Activated T-helper 1 cell treated with Interleukin-2 at 50 U/mL for 16 hours (primary cell): Measurements from ENCODE around the gene C19orf85.

ENCODE experiments used
- DNase-seq: peaks from one replicate; pipeline ENCODE4 v3.0.0-alpha.2; 2020; ENCODE audit warnings: low read depth

The C19orf85 gene

DNA sequence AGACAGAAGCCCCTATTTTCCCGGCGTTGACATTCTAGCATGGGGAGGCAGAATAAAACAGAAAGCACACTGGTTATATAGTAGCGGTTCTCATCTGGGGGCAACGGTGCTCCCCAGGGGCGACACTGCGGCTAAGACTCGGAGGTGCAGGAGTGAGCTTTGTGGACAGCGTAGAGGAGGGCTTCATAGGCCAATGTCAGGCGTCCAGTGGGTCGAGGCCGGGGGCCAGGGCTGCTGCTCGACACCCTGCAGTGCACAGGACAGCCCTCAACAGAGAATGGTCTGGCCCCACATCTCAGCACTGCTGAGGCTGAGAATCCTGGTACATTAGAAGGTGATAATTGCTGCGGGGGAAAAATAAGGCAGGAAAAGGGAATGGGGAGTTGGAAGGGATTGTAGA lies 13.4 kb upstream of the C19orf85 start:
- no peak for DNase-seq

- DNase-seq, result peak; percentile 97
These were observed 11.7 kb upstream of the C19orf85 start, which contains the start of gene ZNF628 for GRCh38 chr19:55476100-55476775. ZNF628 (plus strand) TSS chr19:55476617; CDS start chr19:55479911, 3,294 bp downstream.

DNA sequence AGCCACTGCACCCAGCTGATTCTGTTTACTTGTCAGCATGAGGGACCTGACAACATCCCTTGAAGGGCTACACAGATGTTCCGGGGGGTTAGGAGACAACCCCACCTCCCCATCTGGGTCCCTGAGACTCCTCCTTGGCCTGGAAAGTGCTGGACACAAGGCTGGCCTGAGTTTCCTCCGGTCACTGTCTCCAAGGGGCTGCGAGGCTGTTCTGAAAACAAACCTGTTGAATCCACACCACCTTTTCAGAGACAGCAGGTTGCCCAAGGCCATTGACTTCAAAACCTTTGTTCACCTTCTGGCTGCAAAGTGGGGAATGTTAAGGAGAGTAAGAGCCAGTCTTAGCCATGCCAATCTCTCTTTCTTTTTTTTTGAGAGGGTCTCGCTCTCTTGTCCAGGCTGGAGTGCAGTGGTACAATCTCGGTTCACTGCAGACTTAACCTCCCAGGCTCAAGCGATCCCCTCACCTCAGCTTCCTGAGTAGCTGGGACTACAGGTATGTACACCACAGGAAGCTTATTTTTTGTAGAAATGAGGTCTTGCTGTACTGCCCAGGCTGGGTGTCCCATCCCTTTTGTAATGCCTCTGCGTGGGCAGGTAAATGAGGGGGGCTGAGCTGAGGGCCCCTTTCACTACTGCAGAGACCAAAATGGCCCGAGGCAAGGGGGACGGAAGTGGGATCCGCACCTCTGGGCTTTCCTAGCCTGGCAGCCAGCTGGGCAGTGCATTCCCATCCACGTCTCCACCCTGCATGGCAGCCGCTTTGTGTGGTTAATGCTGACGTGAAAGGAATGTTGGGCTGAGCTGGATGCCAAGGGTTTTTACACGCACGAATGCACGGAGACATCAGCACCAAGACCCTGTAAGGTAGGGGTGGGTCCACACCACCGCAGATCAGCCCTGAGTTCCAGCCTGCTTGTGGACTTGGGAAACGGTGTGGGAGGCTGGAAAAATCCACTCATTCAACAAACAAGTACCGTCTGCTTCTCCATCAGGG lies 10.0 kb upstream of the C19orf85 start:
- no peak for DNase-seq

GRCh38 chr19:55473225-55474012 lies 8.9 kb upstream of the C19orf85 start:
- DNase-seq, result no peak

- DNase-seq, result no peak
These were observed 7.9 kb upstream of the C19orf85 start for GRCh38 chr19:55472463-55472862.

DNA sequence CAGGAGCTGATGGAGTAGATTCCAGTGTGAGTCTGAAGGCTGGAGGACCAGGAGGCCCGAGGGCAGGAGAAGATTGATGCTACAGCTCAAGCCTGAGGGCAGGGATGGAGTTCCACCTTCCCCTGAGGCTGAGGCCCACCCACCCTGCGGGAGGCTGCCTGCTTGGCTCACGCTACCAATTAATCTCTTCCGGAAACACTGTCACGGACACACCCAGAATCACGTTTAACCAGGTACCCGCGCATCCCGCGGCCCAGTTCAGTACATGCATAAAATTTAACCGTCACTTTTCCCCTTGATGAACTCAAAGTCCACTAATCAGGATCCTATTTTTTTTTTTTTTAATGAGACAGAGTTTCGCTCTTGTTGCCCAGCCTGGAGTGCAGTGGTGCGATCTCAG lies 6.7 kb upstream of the C19orf85 start:
- no peak for DNase-seq

- no peak for DNase-seq
These were observed 3.5 kb upstream of the C19orf85 start for GRCh38 chr19:55468054-55468393.

DNA sequence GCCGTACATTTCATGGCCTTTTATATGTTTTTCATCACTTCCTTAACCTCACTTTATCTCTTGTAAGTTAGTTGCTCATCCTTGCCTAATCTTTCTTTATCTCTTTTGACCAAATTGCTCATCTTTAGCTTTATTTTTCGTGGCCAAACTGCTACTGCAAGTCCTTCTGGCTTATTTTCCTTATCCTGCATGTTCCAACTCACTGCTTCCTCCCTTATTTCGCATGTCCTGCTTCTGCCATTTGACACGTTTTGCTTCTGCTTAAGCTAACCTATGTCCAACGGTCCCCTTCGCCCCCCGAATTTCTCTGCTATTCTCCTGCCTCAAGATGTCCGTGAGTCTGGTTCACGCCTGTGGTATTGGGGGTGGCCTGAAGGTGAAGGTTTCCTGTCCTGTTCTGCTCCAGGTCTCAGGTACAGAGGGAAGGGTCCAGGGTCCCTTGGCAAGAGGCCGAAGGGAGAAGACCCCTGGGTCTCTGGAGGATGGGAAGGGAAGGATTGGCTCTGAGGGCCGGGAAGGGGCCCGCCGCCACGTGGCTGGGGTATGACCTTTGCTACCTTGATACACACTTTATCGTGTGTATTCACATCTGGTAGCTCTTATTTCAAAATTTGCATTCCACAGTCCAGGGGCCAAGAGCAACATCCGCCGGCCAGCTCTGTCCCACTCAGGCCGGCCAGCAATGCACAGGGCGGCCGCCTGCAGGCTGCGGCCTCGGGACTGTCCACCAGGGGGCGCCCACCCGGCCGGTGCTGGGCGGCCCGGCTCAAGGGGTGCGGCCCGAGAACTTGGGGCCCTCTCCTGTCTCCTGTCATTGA lies 2.9 kb upstream of the C19orf85 start:
- DNase-seq, result peak; percentile 58

GRCh38 chr19:55466241-55466614 lies 1.7 kb upstream of the C19orf85 start:
- DNase-seq, result no peak

GRCh38 chr19:55465460-55466240 lies 1.1 kb upstream of the C19orf85 start:
- DNase-seq, result no peak

DNA sequence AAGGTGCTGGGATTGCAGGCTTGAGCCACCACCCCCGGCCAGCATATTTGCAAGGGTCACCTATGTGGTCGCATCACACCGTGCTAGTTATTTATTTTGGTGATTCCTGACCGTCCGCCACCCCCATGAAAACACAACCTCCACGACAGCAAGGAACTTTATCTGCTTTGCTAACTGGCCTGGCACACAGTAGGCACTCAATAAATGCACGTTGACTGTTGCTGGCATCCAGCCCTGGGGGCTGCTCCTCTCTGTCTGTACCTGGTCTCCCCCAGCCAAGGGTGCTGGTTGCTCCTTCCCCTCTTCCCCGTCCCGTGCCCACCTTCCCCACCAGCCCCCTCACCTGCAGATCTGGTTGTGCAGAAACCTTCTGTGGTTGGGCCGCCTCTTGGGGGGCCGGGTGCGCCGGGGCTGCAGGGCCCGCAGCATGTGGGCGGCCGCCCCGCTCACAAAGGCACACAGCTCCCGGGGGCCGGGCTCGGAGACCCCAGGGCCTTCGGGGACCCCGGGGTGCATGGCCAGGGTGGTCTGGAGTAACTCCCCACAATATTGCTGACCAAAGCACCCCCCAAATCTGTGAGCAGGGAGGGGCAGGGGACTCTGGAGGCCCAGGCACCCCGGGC lies 401 bp downstream of the C19orf85 start:
- no peak for DNase-seq

GRCh38 chr19:55463583-55464031 lies 944 bp downstream of the C19orf85 start:
- DNase-seq, result no peak

- DNase-seq, result no peak
These were observed 1.8 kb downstream of the C19orf85 start for GRCh38 chr19:55462722-55463121.

DNA sequence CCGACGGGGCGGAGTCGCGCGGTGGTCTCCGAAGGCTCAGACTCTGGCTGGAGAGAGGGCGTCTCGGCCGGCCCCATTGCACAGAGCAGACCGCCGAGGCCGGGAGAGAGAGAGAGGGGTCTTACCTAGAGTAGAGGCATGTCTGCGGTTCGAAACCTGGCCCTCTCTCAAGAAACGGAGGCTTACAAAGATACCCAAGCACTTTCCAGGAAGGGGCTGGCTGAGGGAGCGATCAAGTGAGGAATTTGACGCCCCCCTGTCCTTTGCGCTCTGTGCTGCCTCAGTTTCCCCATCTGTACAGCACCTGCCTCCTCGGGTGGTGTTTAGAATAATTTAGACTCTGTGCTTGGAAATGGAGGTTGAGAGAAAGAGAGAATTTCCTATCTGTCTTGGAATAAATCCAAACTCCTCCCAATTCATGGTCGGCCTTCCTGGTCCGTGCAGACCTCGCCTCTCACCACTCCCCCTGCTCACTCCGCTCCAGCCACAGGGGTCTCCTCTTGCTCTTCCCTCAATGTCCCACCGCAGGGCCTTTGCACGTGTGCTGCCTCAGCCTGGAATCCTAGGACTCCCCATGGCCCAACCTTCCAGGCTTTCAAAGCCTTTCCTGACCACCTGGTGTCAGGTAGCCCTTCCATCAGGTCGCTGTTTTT lies 2.5 kb downstream of the C19orf85 start:
- DNase-seq, result no peak

- DNase-seq, result peak; percentile 100
These were observed 3.1 kb downstream of the C19orf85 start, which contains the start of gene ISOC2 for GRCh38 chr19:55461259-55461973. ISOC2 (minus strand) TSS chr19:55461642; CDS start chr19:55456486, 5,156 bp downstream.

- DNase-seq, result no peak
These were observed 3.8 kb downstream of the C19orf85 start for GRCh38 chr19:55460670-55461258.

GRCh38 chr19:55459950-55460657 lies 4.4 kb downstream of the C19orf85 start:
- no peak for DNase-seq

- DNase-seq, result no peak
These were observed 5.0 kb downstream of the C19orf85 start for GRCh38 chr19:55459551-55459949.
